PFSK-1 (cell line): ENCODE results near the gene CALML3.

Experiments
- FOXP2 ChIP-seq: optimal IDR thresholded peaks from 2 replicates; pipeline ENCODE3; 2011; ENCODE audit warnings: borderline replicate concordance, control low read depth, inconsistent platforms; ENCODE audit not compliant: insufficient read depth; ENCODE audit errors: extremely low read length, extremely low read depth
- POLR2AphosphoS5 ChIP-seq: IDR thresholded peaks from 2 replicates; pipeline ENCODE4 v1.6.1; 2012; ENCODE audit warnings: low read depth, mild to moderate bottlenecking, control low read depth, low read length, moderate library complexity
- REST ChIP-seq, 2 experiments: IDR thresholded peaks; 2 replicates each; pipeline versions ENCODE4 v1.6.1 to v1.8.0; 2011 to 2012; ENCODE audit warnings: low read depth in 2 of 2, low read length in 2 of 2, control low read depth in 1 of 2, inconsistent platforms in 1 of 2, mild to moderate bottlenecking in 1 of 2, moderate library complexity in 1 of 2; ENCODE audit not compliant: insufficient read depth in 1 of 2
- SIN3A ChIP-seq: IDR thresholded peaks from 2 replicates; pipeline ENCODE4 v1.6.1; 2012; ENCODE audit warnings: mild to moderate bottlenecking, low read length, moderate library complexity, borderline replicate concordance; ENCODE audit not compliant: insufficient read depth
- TAF1 ChIP-seq: IDR thresholded peaks from 2 replicates; pipeline ENCODE4 v1.6.1; 2012; ENCODE audit warnings: low read length, control low read depth, borderline replicate concordance; ENCODE audit not compliant: insufficient read depth

The CALML3 gene

GRCh38 chr10:5533098-5533731 is 8.5 kb downstream of the CALML3 start:
- TF ChIP-seq REST (IDR thresholded peaks at IDR 0.05; ENCODE audit: insufficient read depth in 1 of 2, low read depth in 2 of 2, low read length in 2 of 2) (no peak), POLR2AphosphoS5 (no peak), SIN3A (no peak), TAF1 (no peak), FOXP2 (no peak)

DNA sequence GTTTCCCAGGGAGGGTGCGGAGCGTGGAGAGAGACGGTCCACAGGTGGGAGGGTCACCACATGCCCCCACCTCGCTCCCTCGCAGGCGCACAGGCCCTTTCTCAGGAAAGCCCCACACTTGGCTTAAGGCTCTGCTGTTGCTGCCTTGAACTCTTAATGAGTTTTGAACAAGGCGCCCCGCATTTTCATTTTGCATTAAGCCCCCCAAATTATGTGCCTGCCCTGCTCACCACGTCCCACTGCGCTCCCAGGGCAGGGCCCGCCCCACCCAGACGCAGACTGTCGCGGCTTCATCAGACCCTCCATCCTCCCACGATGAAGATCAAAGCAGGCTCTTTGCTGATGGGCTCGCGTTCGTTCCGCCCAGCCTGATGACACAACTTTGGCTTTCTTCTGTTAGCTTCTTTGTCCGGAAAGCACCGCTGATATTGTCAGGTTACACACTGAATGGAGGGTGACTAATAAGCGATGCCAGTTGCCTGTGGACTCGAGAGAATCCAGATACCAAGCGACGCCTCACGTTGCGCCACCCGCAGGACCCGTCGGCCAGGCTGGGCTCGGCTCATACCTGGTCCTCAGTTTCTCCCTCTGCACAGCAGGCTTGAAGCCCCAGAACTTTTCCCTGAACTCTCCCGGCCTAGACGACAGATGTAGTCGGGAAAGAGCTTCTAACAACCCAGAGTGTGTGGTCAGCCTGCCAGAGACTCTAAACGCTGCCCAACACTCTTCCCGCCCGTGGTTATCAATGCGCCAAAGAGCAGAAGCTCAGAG is 9.5 kb downstream of the CALML3 start:
- no peak for TF ChIP-seq TAF1
- no peak for TF ChIP-seq SIN3A
- TF ChIP-seq POLR2AphosphoS5 = no peak
- TF ChIP-seq FOXP2 = no peak
- TF ChIP-seq REST (IDR thresholded peaks at IDR 0.05; ENCODE audit: insufficient read depth in 1 of 2, low read depth in 2 of 2, low read length in 2 of 2) = no peak

DNA sequence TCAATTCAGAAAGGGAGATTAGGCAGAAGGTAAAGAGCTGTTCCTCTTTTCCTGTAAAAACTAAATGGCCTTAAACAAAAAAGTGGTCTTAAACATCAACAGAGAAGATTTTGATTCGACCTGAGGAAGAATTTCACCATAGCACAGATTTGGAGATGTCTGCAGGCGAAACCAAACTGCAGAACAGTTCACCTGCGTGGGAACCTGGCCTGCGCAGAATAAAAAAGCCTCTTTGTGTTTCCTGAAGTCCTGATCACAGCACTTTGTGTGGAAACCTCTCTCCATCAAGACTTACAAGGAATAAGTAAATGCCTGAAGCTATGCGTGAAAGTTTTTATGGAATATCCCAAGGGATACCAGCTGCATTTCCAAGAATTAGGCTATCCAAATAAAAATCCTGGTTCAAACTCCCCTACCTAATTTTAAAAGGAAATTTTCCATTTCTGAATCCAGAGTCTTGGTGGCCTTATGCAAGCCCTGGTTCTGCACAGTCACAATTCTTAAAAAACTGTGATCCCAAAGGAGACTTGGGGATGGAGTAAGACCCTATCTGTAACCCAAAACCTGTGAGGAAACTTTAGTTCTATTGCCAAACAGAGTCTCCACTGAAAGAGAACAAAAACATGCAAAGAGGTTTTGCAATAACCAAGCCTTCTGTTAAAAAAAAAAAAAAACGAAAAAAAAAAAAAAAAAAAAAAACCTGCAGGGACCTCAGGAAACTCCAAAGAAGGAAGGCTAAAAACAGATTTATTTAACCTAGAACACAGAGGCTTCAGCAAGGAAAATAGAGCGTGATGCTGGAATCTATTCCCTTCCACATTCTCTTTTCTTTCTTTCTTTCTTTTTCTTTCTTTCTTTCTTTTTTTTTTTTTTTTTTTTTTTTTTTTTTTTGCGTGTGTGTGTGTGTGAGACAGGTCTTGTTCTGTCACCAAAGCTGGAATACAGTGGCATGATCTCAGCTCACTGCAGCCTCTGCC is 10.4 kb downstream of the CALML3 start:
- TF ChIP-seq SIN3A (no peak), REST (IDR thresholded peaks at IDR 0.05; ENCODE audit: insufficient read depth in 1 of 2, low read depth in 2 of 2, low read length in 2 of 2) (no peak), FOXP2 (no peak), TAF1 (no peak), POLR2AphosphoS5 (no peak)

GRCh38 chr10:5536486-5537081 is 11.8 kb downstream of the CALML3 start:
- no peak for TF ChIP-seq SIN3A
- TF ChIP-seq REST (IDR thresholded peaks at IDR 0.05; ENCODE audit: insufficient read depth in 1 of 2, low read depth in 2 of 2, low read length in 2 of 2) = no peak
- TF ChIP-seq FOXP2 = no peak
- no peak for TF ChIP-seq POLR2AphosphoS5
- TF ChIP-seq TAF1 = no peak
